ENCODE results near the gene HS6ST3.

The HS6ST3 gene

DNA sequence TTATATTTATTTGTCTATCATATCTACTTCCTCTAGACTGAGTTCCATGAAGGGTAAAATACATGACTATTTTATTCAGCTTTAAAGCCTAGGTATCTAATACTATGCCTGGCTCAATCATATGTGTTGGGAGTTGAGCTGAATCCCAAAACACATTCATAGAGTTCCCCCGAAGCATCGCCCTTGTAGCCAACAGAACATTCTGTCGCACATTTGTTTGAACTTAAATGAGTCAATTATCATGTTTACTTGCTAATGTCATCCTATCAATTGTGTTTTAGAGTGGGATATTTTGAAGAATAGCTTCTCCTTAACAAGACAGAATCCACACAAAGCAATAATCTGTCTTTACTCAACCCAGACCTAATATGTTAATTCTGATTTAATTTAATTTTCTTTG lies 252.4 kb downstream of the HS6ST3 start:
- DNase-seq (ENCODE audit: low read depth, low spot score): no peak
- no peak overlapping the region for H3K9ac ChIP-seq (ENCODE audit: insufficient read length)
- TF ChIP-seq POLR2AphosphoS5 (IDR thresholded peaks at IDR 0.05; ENCODE audit: borderline replicate concordance, low read depth, low read length) (no peak), FOXP2 (optimal IDR thresholded peaks at IDR 0.05; ENCODE audit: control extremely low read depth, extremely low read length, insufficient read depth) (no peak), EZH2 (IDR thresholded peaks at IDR 0.05) (no peak)
- no peak overlapping the region for H3K4me3 ChIP-seq
- H3K36me3 ChIP-seq (ENCODE audit: insufficient read depth, low read length): no peaks in the 10 kb centered on the region
- no peak overlapping the region for H3K27ac ChIP-seq
- no peaks in the 10 kb centered on the region for H3K9me3 ChIP-seq (ENCODE audit: low read depth, low read length)

DNA sequence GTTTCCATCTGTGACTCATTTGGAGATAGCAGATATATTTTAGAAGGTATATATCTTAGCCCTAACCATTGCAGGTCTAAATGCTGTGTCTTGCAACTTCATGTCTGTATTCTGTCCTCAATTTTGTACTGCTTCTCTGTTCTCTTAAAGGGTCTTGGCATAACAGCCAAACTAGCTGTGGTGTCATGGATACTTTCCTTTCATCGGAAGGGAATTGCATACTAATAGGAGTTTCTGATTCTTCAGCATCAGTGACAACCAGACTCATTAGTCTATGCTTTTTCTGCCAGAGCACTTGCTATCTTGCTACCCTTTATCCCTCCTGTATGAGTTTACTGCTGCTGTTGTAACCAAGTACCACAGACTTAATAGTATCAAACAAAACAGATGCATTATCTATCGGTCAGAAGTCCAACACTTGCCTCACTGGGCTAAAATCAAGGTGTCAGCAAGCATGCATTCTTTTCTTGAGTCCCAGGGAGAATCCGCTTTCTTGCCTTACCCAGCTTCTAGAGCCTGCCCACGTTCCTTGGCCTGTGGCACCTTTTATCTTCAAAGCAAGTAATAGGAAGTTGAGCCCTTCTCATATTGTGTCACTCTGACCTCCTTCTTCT lies 253.1 kb downstream of the HS6ST3 start:
- no peak for TF ChIP-seq FOXP2 (optimal IDR thresholded peaks at IDR 0.05; ENCODE audit: control extremely low read depth, extremely low read length, insufficient read depth)
- TF ChIP-seq EZH2 (IDR thresholded peaks at IDR 0.05): no peak
- no peak for TF ChIP-seq POLR2AphosphoS5 (IDR thresholded peaks at IDR 0.05; ENCODE audit: borderline replicate concordance, low read depth, low read length)
- Histone ChIP-seq H3K36me3 (ENCODE audit: insufficient read depth, low read length) (no peaks in the 10 kb centered on the region), H3K9ac (ENCODE audit: insufficient read length) (no peak overlapping the region), H3K9me3 (ENCODE audit: low read depth, low read length) (no peaks in the 10 kb centered on the region), H3K27ac (no peak overlapping the region), H3K4me3 (no peak overlapping the region)
- no peak for DNase-seq (ENCODE audit: low read depth, low spot score)

DNA sequence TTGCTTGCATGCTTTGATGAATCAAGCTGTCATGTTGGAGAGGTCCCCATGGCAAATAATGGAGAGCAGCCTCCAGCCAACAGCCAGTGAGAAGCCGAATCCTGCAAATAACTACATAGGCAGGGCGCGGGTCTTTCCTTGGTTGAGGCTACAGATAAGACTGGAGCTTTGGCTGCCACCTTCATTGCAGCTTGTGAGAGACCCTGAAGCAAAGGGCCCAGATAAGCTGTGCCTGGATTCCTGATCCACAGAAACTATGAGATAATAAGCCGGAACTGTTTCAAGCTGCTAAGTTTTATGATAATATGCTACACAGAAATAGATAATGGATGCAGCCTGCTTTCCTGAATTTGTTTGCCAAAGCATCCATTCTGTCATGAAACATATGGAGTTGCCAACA lies 257.0 kb downstream of the HS6ST3 start:
- Histone ChIP-seq H3K9me3 (ENCODE audit: low read depth, low read length) (no peaks in the 10 kb centered on the region), H3K27ac (no peak overlapping the region), H3K9ac (ENCODE audit: insufficient read length) (no peak overlapping the region), H3K4me3 (no peak overlapping the region), H3K36me3 (ENCODE audit: insufficient read depth, low read length) (no peaks in the 10 kb centered on the region)
- no peak for TF ChIP-seq POLR2AphosphoS5 (IDR thresholded peaks at IDR 0.05; ENCODE audit: borderline replicate concordance, low read depth, low read length)
- TF ChIP-seq FOXP2 (optimal IDR thresholded peaks at IDR 0.05; ENCODE audit: control extremely low read depth, extremely low read length, insufficient read depth): no peak
- TF ChIP-seq EZH2 (IDR thresholded peaks at IDR 0.05): no peak
- no peak for DNase-seq (ENCODE audit: low read depth, low spot score)

DNA sequence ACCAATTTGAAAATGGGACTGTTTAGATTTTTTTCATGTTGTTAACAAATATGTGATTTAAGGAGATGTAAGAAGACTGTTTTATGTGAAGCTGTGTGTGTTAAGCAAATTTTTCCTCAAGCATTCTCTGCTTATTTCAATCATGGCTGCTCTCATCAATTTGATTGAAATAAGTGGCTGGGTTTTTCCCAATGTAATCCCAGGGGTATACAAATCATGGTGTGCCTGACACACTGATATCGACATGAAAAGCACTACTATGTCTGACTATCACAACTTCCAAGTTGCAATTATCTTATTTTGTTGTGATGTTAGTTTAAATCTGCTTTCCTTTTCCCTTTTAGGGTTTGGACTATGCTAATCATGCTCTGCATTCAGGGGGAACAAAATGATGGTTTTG lies 283.7 kb downstream of the HS6ST3 start:
- Histone ChIP-seq H3K27ac (no peak overlapping the region), H3K9ac (ENCODE audit: insufficient read length) (no peak overlapping the region), H3K9me3 (ENCODE audit: low read depth, low read length) (no peaks in the 10 kb centered on the region), H3K4me3 (no peak overlapping the region), H3K36me3 (ENCODE audit: insufficient read depth, low read length) (no peaks in the 10 kb centered on the region)
- DNase-seq (ENCODE audit: low read depth, low spot score): no peak
- no peak for TF ChIP-seq FOXP2 (optimal IDR thresholded peaks at IDR 0.05; ENCODE audit: control extremely low read depth, extremely low read length, insufficient read depth)
- no peak for TF ChIP-seq POLR2AphosphoS5 (IDR thresholded peaks at IDR 0.05; ENCODE audit: borderline replicate concordance, low read depth, low read length)
- no peak for TF ChIP-seq EZH2 (IDR thresholded peaks at IDR 0.05)

DNA sequence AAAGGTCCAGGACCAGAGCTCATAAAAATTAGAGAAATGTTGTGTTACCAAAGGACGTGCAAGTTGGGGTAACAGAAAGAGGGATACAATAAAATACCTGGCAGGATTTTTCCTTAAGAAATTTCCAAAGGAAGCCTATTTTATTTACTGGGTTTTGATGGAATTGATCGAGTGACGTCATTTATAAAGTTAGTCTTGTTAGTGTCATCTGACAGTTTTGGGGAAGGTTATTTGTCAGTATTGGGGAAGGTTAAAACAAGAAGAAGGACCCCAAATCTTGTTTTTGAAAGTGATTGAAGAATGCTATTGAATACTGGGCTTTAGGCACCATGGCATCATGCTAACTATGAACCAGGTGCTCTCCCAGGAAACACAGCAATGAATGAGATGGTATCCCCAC lies 287.9 kb downstream of the HS6ST3 start:
- TF ChIP-seq POLR2AphosphoS5 (IDR thresholded peaks at IDR 0.05; ENCODE audit: borderline replicate concordance, low read depth, low read length) (no peak), EZH2 (IDR thresholded peaks at IDR 0.05) (no peak), FOXP2 (optimal IDR thresholded peaks at IDR 0.05; ENCODE audit: control extremely low read depth, extremely low read length, insufficient read depth) (no peak)

DNA sequence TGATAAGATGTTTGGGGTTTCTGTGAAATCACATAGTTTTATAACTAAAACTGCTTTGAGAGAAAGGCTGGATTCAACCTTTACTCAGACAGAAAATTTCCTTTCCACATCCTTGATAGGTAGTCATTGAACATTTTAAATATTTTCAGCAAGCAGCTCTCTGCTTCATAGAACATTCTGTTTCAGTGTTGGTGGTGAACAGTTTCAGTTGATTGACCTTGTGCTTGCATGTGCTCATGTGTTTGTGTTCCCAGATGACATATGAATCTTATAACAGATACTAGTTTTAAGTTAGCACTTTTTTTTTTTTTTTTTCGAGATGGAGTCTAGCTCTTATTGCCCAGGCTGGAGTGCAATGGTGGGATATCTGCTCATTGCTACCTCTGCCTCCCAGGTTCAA lies 290.1 kb downstream of the HS6ST3 start:
- TF ChIP-seq FOXP2 (optimal IDR thresholded peaks at IDR 0.05; ENCODE audit: control extremely low read depth, extremely low read length, insufficient read depth) (no peak), EZH2 (IDR thresholded peaks at IDR 0.05) (no peak)
- no peaks in the 10 kb centered on the region for H3K36me3 ChIP-seq (ENCODE audit: insufficient read depth, low read length)
- no peak overlapping the region for H3K27ac ChIP-seq
- no peak for DNase-seq (ENCODE audit: low read depth, low spot score)
- H3K9me3 ChIP-seq (ENCODE audit: low read depth, low read length): no peaks in the 10 kb centered on the region
- no peak overlapping the region for H3K4me3 ChIP-seq
- H3K9ac ChIP-seq (ENCODE audit: insufficient read length): no peak overlapping the region

More for the DNA sequence above, 287.9 kb downstream of the HS6ST3 start:
- Histone ChIP-seq H3K27ac (no peak overlapping the region), H3K9me3 (ENCODE audit: low read depth, low read length) (no peaks in the 10 kb centered on the region), H3K36me3 (ENCODE audit: insufficient read depth, low read length) (no peaks in the 10 kb centered on the region), H3K9ac (ENCODE audit: insufficient read length) (no peak overlapping the region), H3K4me3 (no peak overlapping the region)
- DNase-seq (ENCODE audit: low read depth, low spot score): no peak

DNA sequence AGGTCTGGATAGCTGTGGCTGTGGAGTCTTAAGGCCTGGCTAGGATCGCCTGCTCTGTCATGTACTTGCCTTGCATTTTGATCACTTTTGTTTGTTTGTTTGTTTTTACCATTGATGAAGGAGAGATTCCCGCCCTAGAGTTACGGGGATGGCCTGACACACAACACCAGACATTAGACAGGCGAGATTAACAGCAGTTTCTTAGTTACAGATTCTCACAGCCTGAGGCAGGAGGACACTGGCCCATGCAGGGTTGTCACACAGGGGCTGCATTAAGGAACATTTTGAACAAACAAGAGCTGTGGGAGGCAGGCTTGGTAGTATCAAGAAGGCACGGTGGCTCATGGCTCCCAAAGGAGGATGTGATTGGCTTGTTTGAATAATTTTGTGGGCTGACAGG lies 291.8 kb downstream of the HS6ST3 start:
- no peak overlapping the region for H3K9ac ChIP-seq (ENCODE audit: insufficient read length)
- TF ChIP-seq FOXP2 (optimal IDR thresholded peaks at IDR 0.05; ENCODE audit: control extremely low read depth, extremely low read length, insufficient read depth): no peak
- no peak for TF ChIP-seq POLR2AphosphoS5 (IDR thresholded peaks at IDR 0.05; ENCODE audit: borderline replicate concordance, low read depth, low read length)
- no peak for TF ChIP-seq EZH2 (IDR thresholded peaks at IDR 0.05)
- H3K27ac ChIP-seq: no peak overlapping the region
- no peaks in the 10 kb centered on the region for H3K9me3 ChIP-seq (ENCODE audit: low read depth, low read length)
- no peak overlapping the region for H3K4me3 ChIP-seq
- no peak for DNase-seq (ENCODE audit: low read depth, low spot score)
- no peaks in the 10 kb centered on the region for H3K36me3 ChIP-seq (ENCODE audit: insufficient read depth, low read length)

DNA sequence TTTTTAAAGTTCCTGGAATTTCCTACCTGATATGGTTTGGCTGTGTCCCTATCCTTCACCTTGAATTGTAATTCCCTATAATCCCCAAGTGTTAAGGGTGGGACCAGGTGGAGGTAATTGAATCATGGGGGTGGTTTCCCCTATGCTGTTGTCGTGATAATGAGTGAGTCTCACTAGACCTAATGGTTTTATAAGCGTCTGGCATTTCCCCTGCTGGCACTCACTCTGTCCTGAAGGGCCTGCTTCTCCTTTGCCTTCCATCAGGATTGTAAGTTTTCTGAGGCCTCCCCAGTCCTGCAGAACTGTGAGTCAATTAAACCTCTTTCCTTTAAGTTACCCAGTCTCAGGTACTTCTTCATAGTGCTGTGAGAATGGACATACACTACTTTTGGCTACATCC lies 298.7 kb downstream of the HS6ST3 start:
- no peak overlapping the region for H3K4me3 ChIP-seq
- TF ChIP-seq EZH2 (IDR thresholded peaks at IDR 0.05) (no peak), POLR2AphosphoS5 (IDR thresholded peaks at IDR 0.05; ENCODE audit: borderline replicate concordance, low read depth, low read length) (no peak), FOXP2 (optimal IDR thresholded peaks at IDR 0.05; ENCODE audit: control extremely low read depth, extremely low read length, insufficient read depth) (no peak)
- H3K36me3 ChIP-seq (ENCODE audit: insufficient read depth, low read length): no peaks in the 10 kb centered on the region
- H3K9ac ChIP-seq (ENCODE audit: insufficient read length): no peak overlapping the region
- DNase-seq (ENCODE audit: low read depth, low spot score): no peak
- no peaks in the 10 kb centered on the region for H3K9me3 ChIP-seq (ENCODE audit: low read depth, low read length)
- H3K27ac ChIP-seq: no peak overlapping the region

DNA sequence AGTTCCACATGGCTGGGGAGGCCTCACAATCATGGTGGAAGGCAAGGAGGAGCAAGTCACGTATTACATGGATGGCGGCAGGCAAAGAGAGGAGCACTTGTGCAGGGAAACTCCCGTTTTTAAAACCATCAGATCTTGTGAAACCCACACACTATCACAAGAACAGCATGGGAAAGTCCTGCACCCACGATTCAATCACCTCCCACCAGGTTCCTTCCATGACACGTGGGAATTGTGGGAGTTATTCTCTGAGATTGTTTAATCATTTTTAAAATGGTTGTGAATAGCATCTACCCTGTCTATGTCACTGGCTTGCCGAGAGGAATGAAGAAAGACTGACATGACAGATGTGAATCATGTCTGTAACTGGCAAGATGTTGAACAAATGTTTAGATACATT lies 301.7 kb downstream of the HS6ST3 start:
- Histone ChIP-seq H3K9ac (ENCODE audit: insufficient read length) (no peak overlapping the region), H3K4me3 (no peak overlapping the region), H3K27ac (no peak overlapping the region), H3K9me3 (ENCODE audit: low read depth, low read length) (no peaks in the 10 kb centered on the region), H3K36me3 (ENCODE audit: insufficient read depth, low read length) (no peaks in the 10 kb centered on the region)
- no peak for TF ChIP-seq POLR2AphosphoS5 (IDR thresholded peaks at IDR 0.05; ENCODE audit: borderline replicate concordance, low read depth, low read length)
- no peak for TF ChIP-seq FOXP2 (optimal IDR thresholded peaks at IDR 0.05; ENCODE audit: control extremely low read depth, extremely low read length, insufficient read depth)
- no peak for TF ChIP-seq EZH2 (IDR thresholded peaks at IDR 0.05)
- DNase-seq (ENCODE audit: low read depth, low spot score): no peak
